Anterior cingulate cortex (tissue), 58 donors: ENCODE data around the gene SPINT3.

Source experiments
- DNase-seq, 58 donors: peaks; one replicate each; lab custom pipeline; 2025; lab: John Stamatoyannopoulos, UW

SPINT3 gene

DNA sequence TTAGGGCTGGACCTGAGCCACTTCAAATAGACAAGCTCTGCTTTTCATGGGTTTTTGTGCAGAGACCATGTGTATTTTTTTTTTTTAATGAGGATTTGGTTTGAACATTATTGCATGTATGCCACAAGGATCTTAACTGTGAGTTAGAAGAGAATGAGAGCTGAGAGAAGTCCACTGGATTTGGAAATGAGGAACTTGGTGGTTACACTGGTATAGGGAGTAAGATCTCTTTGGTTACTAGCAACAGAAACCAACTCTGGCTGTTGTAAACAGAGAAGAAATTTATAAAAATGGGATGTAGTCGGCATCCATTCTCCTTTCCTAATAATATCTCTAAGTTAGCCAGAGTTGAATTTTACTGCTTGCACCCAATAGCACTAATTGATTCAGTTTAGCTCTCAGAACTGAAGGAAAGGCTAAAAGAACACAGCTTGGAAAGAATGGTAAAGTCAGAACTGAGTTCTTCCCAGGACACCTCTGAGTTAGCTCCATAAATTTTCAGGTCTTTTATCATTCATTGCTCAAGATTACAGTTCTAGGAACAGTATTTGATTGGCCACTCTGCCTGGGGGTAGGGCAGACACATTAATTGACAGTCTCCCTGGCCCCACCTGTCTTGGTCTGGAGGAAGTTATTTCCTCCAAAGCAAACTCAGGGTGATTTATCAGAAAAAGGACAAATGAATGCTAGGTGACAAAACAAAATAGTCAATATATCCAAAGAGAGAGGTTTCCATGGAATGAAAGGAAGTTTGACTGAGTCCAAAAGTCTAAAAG lies 49.7 kb downstream of the SPINT3 start:
- DNase-seq: no peak

DNA sequence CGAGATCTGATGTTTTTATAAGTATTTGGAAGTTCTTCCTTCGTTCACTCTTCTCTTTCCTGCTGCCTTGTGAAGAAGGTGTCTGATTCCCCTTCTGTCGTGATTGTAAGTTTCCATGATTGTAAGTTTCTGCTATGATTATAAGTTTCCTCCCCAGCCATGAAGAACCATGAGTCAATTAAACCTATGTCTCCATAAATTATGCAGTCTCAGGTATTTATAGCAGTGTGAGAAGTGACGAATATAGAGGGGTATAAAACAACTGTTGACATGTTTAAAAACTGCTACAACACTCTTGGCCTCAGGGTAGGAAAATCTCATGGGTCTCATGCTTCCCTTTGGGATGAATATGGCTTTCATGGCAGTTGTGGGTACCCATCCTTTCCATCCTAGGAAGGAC lies 51.7 kb downstream of the SPINT3 start:
- no peak for DNase-seq

DNA sequence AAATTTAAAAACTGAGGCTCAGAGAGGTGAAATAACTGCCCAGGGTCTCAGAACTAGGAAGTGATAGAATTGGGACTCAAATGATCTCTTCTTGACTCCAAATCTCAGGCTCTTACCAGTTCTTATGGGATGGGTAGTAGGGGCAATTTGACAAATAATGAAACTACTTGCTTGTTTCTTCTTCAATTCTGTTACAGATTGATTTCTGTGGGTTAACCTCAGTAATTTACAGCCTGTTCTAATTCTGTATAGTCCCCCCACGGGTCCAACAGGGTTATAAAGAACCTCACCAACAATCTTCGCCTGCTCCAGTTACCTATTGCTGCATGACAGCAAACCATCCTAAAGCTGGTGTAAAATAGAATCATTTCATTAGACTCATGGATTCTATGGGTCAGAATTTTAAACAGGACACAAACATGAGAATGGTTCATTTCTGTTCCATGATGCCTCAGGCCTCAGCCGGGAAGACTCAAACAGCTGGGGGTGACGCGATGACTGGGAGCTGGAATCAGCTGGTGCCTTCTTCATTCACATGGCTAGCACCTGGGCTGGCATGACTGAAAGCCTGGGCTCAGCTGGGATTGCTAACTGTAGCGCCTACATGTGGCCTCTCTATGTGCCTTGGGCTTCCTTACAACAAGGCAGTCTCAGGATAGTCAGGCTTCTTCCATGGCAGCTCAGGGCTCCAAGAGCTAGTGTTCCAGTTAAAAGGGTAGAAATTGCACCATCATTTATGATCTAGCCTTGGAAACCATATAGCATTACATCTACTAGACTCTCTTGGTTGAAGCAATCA lies 52.5 kb downstream of the SPINT3 start:
- DNase-seq: no peak
